HepG2 (cell line): ENCODE results near the gene SNX13. TPM values are rescaled to one million over a fixed set of nuclear protein-coding genes. Genes with fewer than 3 reads are reported as not detected.

Experiments used
- BRD4 ChIP-seq: sonication (generic); formaldehyde crosslinking; IDR thresholded peaks from 2 replicates; pipeline ENCODE4 v1.4.0; 2020; ENCODE audit warnings: missing genetic modification reagents
- FLYWCH1 ChIP-seq: sonication (generic); formaldehyde crosslinking; IDR thresholded peaks from 2 replicates; pipeline ENCODE4 v1.8.1; 2023; ENCODE audit warnings: mild to moderate bottlenecking, missing genetic modification reagents
- GLI4 ChIP-seq: sonication (generic); formaldehyde crosslinking; IDR thresholded peaks from 2 replicates; pipeline ENCODE4 v1.5.1; 2020; ENCODE audit warnings: missing genetic modification reagents, mild to moderate bottlenecking, moderate library complexity, borderline replicate concordance
- HDAC6 ChIP-seq: fragments of 200-600 bp; sonication (generic); IDR thresholded peaks from 2 replicates; pipeline ENCODE4 v1.7.0; 2017; ENCODE audit warnings: mild to moderate bottlenecking, antibody characterized with exemption, low read length, low read depth
- MLXIP ChIP-seq: sonication (generic); formaldehyde crosslinking; IDR thresholded peaks from 2 replicates; pipeline ENCODE4 v1.9.0; 2021; ENCODE audit warnings: missing genetic modification reagents, borderline replicate concordance
- NFRKB ChIP-seq: fragments of 450-650 bp; IDR thresholded peaks from 2 replicates; pipeline ENCODE4 v1.6.1; 2017
- RELA ChIP-seq: sonication (generic); formaldehyde crosslinking; IDR thresholded peaks from 2 replicates; pipeline ENCODE4 v1.4.0; 2020; ENCODE audit warnings: missing genetic modification reagents
- THAP8 ChIP-seq: sonication (generic); formaldehyde crosslinking; IDR thresholded peaks from 2 replicates; pipeline ENCODE4 v1.5.1; 2020; ENCODE audit warnings: missing genetic modification reagents, mild to moderate bottlenecking, borderline replicate concordance
- TMF1 ChIP-seq: sonication (generic); formaldehyde crosslinking; IDR thresholded peaks from 2 replicates; pipeline ENCODE4 v1.8.1; 2022; ENCODE audit warnings: low read depth, missing genetic modification reagents
- YEATS2 ChIP-seq: sonication (generic); formaldehyde crosslinking; IDR thresholded peaks from 2 replicates; pipeline ENCODE4 v1.4.0; 2020; ENCODE audit warnings: missing genetic modification reagents, borderline replicate concordance
- ZBTB44 ChIP-seq: sonication (generic); formaldehyde crosslinking; IDR thresholded peaks from 2 replicates; pipeline ENCODE4 v1.4.0; 2020; ENCODE audit warnings: missing genetic modification reagents
- ZFP62 ChIP-seq: sonication (generic); formaldehyde crosslinking; IDR thresholded peaks from 2 replicates; pipeline ENCODE4 v1.4.0; 2020; ENCODE audit warnings: missing genetic modification reagents
- ZFP90 ChIP-seq: sonication (generic); formaldehyde crosslinking; IDR thresholded peaks from 2 replicates; pipeline ENCODE4 v1.8.0; 2022; ENCODE audit warnings: missing genetic modification reagents, mild to moderate bottlenecking, inconsistent platforms, borderline replicate concordance
- ZNF260 ChIP-seq: sonication (generic); formaldehyde crosslinking; IDR thresholded peaks from 2 replicates; pipeline ENCODE4 v1.4.0; 2020; ENCODE audit warnings: missing genetic modification reagents, low read depth, mild to moderate bottlenecking, borderline replicate concordance
- ZNF354B ChIP-seq: sonication (generic); formaldehyde crosslinking; IDR thresholded peaks from 2 replicates; pipeline ENCODE4 v1.8.0; 2022; ENCODE audit warnings: mild to moderate bottlenecking, missing genetic modification reagents
- ZNF362 ChIP-seq: sonication (generic); formaldehyde crosslinking; IDR thresholded peaks from 2 replicates; pipeline ENCODE4 v1.4.0; 2020; ENCODE audit warnings: missing genetic modification reagents, mild to moderate bottlenecking, borderline replicate concordance
- ZNF580 ChIP-seq: IDR thresholded peaks from 2 replicates; pipeline ENCODE4 v1.6.1; 2016; ENCODE audit warnings: low read depth, borderline replicate concordance
- ZNF678 ChIP-seq: sonication (generic); formaldehyde crosslinking; IDR thresholded peaks from 2 replicates; pipeline ENCODE4 v1.4.0; 2020; ENCODE audit warnings: mild to moderate bottlenecking, missing genetic modification reagents
- ZNF691 ChIP-seq: sonication (generic); formaldehyde crosslinking; IDR thresholded peaks from 2 replicates; pipeline ENCODE4 v1.4.0; 2020; ENCODE audit warnings: missing genetic modification reagents, low read depth, mild to moderate bottlenecking, borderline replicate concordance
- ZNF737 ChIP-seq: sonication (generic); formaldehyde crosslinking; IDR thresholded peaks from 2 replicates; pipeline ENCODE4 v1.5.0; 2020; ENCODE audit warnings: missing genetic modification reagents, mild to moderate bottlenecking, borderline replicate concordance
- ZSCAN21 ChIP-seq: sonication (generic); formaldehyde crosslinking; IDR thresholded peaks from 2 replicates; pipeline ENCODE4 v1.8.0; 2022; ENCODE audit warnings: mild to moderate bottlenecking, missing genetic modification reagents, moderate library complexity, borderline replicate concordance
- ZSCAN22 ChIP-seq: sonication (generic); formaldehyde crosslinking; IDR thresholded peaks from 2 replicates; pipeline ENCODE4 v1.4.0; 2020; ENCODE audit warnings: mild to moderate bottlenecking, missing genetic modification reagents
- polyA plus RNA-seq, 8 experiments: library from polyadenylated mRNA; depleted of rRNA in 3 of 8; stranded (reverse) in 7 of 8; unstranded in 1 of 8; fragments of >200 nt; fragmentation: Illumina TruSeq in 4 of 8; extraction: Trizol in 4 of 8; gene quantifications; 2 replicates each; pipeline versions ENCODE4 v1.2.1 to v1.2.3, GENCODE V29; 2011 to 2016; ENCODE audit warnings: low read depth in 4 of 8, missing spikeins in 1 of 8, mixed read lengths in 1 of 8; ENCODE audit not compliant: insufficient read depth in 1 of 8
- total RNA-seq, 5 experiments: library from RNA; depleted of rRNA; stranded (reverse); fragments of >200 nt; fragmentation: Illumina TruSeq; extraction: Trizol; gene quantifications; 2 replicates each; pipeline ENCODE4 v1.2.3, GENCODE V29; 2016; ENCODE audit warnings: low read depth in 1 of 5

SNX13 gene
- total and polyA plus RNA-seq, 2 of the 13 experiments (the other 11 are each of a cell fraction or from before 2014, with no cell fraction given) = 14.3 to 32.3 TPM

DNA sequence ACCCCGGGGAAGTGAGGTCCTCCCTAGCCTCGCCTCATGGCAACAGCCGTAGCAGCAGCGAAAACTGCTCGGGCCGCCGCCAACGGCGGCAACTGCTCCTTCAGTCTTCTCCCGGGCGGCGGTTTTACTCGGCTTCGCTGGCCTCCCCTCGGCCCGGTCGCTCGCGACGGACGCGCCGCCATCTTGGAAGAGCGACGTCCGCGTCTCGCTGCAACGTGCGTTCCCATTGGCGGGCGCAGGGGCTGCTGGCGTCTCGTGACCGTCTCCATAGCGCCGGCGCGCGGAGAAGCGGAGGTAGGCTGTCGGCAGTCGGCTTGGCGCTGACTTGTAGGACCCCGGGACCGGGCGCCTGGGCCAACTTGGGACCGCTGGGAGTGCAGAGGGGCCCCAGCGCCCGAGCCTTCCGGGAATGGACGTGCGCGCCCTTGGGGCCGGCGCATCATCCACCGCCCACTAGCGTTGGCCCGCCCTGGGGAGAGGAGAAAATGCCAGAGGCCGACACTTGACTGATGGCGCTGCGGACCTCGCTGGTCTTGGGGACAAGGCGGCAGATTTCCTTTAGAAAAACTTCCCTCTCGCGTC is at the start of gene SNX13 (continued):
- TF ChIP-seq ZNF580 = peak; percentile 82
- no peak for TF ChIP-seq ZFP62 (CRISPR knock-in tag)
- TF ChIP-seq ZNF362 (CRISPR knock-in tag) = no peak
- TF ChIP-seq ZNF737 (CRISPR knock-in tag) = no peak
- no peak for TF ChIP-seq TMF1
- no peak for TF ChIP-seq ZFP90
- TF ChIP-seq YEATS2 (CRISPR knock-in tag) = peak; percentile 68; the same call in 1 of the 2 replicates
- no peak for TF ChIP-seq HDAC6
- no peak for TF ChIP-seq ZSCAN22 (CRISPR knock-in tag)
- no peak for TF ChIP-seq ZBTB44 (CRISPR knock-in tag)
- TF ChIP-seq RELA (CRISPR knock-in tag) = no peak
- peak; percentile 73; the same call in 1 of the 2 replicates for TF ChIP-seq ZNF678 (CRISPR knock-in tag)
- peak; percentile 82 for TF ChIP-seq BRD4 (CRISPR knock-in tag)
- no peak for TF ChIP-seq MLXIP (CRISPR knock-in tag)
- 0 out of 2 replicates have a peak, but pooled peaks have one; percentile 55 for TF ChIP-seq FLYWCH1 (CRISPR knock-in tag)
- peak; percentile 19; the same call in 1 of the 2 replicates for TF ChIP-seq ZSCAN21
- TF ChIP-seq THAP8 (CRISPR knock-in tag) = no peak
- no peak for TF ChIP-seq ZNF691
- no peak for TF ChIP-seq GLI4 (CRISPR knock-in tag)
- TF ChIP-seq ZNF260 (CRISPR knock-in tag) = no peak
- TF ChIP-seq NFRKB = peak; percentile 51; the same call in 1 of the 2 replicates
- no peak for TF ChIP-seq ZNF354B (CRISPR knock-in tag)
